GM19099 (cell line): ENCODE measurements around the gene LMX1A.

Experiments
- POLR2A ChIP-seq: IDR thresholded peaks from 3 replicates; pipeline ENCODE4 v1.6.1; 2011; ENCODE audit warnings: low read depth; ENCODE audit not compliant: insufficient read length; ENCODE audit errors: extremely low read depth

The LMX1A gene

DNA sequence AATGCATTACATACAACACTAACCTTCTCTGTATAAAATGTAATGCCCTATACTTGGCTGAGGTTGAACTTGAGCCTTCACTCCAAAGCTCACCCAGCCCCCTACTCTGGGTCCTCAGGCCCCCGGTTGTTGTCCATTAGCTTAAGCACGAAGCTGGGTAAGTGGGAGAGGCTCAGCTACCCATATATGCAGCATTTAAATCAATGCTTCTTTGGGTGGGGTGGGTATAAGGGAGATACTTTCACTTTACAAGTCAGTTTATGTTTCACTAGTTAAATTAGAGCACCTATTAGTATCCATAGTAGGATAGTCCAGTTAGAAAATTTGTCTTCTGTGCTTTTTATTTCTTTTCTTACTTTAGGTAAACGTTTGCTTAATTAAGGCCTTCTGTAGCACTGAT, 151.4 kb downstream of the LMX1A start:
- TF ChIP-seq POLR2A: no peak

DNA sequence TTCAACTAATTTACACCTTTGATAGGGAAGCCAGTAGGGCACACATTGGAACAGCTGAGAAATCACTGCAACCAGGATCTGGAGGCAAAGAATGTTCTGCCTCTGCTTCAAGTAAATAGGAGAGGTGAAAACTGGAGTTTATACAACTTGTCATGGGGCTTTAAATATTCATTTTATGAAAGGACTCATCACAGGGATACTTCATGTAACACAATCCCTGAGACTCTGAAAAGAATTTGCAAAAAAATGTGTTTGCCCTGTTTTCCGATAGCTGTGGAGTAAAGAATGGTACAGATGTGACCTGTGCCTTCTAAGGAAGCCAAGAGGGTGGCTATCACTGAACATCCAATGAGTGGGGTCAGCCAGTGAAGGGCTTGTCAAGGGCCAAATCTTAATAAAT, 152.0 kb downstream of the LMX1A start:
- TF ChIP-seq POLR2A: no peak

DNA sequence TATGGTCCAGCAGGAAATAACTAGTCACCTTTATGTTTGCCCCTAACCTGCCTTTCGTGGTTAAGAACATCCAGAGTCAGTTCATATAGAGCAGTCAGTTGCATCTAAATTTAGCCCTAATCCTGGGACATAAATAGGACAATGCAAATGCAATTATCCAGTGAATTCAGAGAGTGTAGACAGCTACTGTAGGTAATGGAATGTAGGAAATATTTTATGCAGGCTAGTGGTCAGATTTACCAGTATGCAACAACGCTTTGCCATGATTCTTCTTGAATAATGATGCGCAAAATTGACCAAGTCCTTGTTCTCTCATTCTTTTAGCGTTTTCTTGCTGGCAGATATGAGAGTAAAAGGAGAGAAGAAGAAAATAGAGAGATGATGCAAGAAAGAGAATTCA, 165.4 kb downstream of the LMX1A start:
- no peak for TF ChIP-seq POLR2A

DNA sequence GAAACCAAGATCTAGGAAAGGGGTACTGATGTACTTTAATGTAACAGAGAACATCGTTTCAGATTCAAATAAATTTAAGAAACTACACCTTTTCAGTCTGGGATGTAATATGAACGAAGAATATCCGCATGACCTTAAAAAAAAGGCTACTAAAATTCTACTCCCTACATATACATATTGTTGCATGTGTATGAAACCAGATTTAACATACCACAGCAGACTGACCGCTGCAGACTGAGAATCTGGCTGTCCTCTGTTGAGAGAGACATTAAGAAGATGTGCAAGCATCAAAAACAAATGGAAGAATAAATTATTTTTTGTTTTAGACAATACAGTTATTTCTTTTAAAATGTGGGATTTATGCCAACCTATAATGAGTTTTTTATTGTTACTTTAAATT, 166.6 kb downstream of the LMX1A start:
- TF ChIP-seq POLR2A: no peak

DNA sequence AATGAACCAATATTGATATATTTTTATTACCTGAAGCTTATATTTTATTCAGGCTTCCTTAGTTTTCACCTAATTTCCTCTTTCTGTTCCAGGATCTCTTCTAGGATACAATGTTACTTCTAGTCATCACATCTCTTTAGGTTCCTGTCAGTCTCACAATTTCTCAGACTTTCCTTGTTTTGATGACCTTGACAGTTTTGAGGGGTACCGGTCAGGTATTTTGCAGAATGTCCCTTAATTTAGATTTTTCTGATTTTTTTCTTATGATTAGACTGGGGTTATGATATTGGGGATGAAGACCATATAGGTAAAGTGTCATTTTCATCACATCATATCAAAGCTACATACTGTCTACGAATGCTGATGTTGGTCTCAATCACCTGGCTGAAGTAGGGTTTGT, 167.5 kb downstream of the LMX1A start:
- no peak for TF ChIP-seq POLR2A

DNA sequence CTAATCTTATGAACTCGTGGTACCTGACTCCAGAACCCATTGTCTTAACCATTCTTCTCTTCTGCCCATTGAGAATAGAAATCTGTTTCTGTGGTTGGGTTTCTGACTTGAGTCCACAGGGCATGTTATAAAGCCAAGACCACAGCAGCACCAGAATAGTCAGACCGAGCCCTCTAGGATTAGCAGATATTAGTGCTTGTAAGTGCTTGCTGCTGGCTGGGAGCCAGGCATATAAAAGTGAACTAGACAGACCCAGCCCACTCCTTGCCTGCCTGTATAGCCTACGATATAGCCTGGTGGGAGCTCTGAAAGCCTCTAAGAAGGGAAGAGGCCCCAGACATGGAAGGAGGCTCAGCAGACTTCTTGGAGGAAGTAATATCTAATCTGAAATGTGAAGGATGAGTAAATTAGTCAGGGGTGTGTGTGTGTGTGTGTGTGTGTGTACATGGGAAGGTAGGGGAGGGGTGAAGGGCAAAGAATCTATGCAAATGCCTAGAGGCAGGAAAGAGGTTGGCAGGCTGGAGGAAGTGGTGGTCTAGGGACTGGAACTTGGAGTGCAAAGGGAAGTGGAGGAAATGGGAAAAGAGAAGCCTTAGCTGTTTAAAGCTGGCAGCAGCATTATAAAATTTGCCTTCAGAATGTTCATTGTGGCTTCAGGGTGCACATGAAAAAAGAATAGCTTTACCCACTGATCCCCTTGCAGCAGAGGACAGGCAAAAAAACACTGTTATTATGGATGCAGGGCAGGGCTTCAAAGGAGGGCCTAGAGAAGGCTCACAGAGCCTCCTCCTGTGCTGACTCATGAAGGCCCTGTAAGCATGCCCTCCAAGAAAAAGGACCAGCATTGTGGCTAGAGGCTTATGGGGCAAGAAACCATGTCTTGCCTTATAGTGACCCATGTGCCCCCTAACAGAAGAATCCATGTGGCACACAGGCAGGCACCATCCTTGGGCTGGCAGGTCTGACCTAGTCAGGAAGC, 169.2 kb downstream of the LMX1A start:
- TF ChIP-seq POLR2A: no peak

DNA sequence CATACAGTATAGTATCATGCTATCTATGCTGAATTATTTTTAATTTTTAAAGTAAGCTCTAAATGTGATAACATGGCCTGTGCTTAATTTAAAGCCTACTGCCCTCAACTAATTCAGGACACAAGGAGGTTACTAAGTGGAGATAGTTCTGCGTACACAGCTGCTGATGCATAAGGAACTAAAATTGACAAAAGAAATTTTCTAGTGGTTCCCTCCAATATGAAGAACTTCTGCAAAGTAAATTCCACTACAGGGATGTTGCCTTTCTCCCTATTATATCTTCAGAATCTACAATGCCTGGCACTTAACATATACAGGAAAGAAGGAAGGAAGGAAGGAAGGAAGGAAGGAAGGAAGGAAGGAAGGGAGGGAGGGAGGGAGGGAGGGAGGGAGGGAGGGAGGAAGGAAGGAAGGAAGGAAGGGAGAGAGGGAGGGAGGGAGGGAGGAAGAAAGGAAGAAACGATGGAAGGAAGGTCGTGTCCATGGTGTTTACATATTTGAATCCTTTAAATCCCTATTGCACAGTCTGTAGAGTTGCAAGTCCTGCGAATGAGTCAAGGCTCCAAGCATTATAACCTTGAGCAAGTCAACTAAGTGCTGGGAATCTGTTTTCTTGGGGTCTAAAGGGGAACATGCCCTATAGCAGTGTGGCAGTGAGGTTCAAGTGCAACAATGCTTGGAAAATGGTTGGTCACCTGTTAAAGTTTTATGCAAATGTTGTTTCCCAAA, 171.2 kb downstream of the LMX1A start:
- no peak for TF ChIP-seq POLR2A

DNA sequence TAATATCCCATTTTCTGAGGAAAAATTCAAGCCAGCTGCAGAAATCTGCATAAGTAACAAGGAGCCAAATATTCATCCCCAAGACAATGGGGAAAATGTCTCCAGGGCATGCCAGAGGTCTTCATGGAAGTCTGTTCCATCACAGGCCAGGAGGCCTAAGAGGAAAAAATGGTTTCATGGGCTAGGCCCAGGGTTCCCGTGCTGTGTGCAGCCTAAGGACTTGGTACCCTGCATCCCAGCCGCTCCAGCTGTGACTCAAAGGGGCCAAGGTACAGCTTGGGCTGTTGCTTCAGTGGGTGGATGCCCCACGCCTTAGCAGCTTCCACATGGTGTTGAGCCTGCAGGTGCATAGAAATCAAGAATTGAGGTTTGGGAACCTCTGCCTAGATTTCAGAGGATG, 173.5 kb downstream of the LMX1A start:
- no peak for TF ChIP-seq POLR2A

DNA sequence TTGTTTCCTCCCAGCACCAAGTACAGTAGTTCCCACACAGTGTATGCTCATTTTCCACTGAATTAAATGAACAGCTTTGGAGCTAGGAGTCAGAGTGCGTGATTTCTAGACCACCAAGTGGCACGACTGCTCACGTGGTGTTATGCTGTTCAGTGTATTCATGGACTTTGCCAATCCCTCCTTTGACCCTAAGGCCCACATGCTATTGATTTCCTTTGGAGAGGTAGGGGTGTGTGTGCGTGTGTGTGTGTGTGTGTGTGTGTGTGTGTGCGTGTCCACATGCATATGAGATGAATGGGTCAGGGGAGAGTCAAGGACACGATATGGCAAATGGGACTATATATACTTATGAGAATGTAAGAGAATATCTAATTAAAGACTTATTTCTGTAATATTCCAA, 177.2 kb downstream of the LMX1A start:
- no peak for TF ChIP-seq POLR2A

DNA sequence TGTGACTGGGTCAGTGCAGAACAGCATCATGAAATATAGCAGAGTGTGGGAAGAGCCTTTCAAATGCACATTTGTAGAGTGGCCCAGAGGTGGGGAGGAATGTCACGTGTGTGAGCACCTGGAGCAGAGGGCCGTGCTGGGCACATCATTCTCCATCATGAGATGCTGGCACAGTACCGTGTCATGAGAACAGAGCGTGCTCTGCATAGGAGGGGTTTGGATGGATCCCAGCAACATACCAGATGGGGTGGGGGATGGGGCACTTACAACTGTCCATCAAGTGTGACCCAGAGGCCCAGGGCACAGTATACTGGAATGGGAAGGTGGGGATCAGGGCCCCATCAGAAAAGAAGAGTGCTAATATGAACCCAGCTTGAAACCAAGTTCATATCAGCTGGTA, 182.0 kb downstream of the LMX1A start:
- no peak for TF ChIP-seq POLR2A

DNA sequence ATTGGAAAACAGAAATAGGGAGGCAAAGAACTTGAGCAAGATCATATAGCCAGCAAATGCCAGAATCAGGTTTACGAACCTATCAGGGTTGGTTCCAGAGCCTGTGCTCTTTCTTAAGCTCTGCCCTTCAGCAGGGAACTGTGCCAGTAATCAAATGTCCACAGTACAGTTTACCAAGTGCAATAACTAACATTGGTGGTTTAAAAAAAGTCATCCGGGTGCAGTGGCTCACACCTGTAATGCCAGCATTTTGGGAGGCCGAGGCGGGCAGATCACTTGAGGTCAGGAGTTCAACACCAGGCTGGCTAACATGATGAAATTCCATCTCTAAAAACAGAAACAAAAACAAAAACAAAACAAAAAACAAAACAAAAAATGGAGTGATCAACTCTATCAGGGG, 182.7 kb downstream of the LMX1A start:
- TF ChIP-seq POLR2A: no peak

DNA sequence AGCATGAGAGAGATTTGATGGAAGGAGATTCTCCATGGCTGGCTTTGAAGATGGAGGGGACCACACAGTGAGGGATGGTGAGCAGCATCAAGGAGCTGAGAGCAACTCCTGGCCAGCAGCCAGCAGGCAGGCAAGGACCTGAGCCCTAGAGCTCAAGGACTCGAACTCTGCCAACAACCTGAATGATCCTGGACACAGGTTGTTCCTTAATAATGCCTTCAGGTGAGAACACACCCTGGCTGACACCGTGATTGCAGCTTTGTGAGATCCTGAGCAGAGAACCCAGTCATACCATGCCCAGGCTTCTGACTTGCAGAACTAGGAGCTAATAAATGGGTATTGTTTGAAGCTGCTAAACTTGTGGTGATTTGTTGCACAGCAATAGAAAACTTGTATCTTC, 183.1 kb downstream of the LMX1A start:
- TF ChIP-seq POLR2A: no peak

DNA sequence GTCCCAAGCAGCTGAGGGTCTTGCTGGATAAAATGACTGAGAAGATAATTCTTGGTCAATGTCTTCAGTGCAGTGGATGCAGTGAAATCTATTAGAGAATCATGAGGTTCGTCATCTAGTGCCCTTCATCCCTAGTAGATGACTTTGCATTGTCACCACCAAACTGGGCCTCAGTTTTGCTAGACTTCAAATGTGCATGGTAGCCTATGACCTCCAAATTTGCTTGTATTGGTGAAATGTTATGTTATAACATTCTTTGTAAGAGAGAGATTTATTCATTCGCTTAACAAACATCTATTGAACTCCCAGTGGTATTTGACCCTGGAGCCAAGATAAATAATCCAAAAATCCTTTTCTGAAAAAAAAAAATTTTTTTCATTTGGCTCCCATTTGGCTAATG, 183.8 kb downstream of the LMX1A start:
- no peak for TF ChIP-seq POLR2A

DNA sequence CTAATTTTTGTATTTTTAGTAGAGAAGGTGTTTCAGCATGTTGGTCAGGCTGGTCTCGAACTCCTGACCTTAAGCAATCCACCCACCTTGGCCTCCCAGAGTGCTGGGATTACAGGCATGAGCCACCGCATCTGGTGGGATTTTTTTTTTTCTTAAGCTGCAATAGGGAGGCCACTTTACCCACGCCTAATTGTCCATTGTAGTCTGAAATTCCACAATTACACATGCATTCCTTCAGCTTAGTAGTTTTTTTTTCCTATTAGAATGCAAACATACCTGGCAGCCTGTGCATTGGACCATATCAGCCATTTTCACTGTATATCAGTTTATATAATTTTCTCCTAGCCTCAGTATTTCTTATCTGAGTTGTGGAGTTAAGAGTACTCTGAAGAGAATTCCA, 186.8 kb downstream of the LMX1A start:
- no peak for TF ChIP-seq POLR2A

DNA sequence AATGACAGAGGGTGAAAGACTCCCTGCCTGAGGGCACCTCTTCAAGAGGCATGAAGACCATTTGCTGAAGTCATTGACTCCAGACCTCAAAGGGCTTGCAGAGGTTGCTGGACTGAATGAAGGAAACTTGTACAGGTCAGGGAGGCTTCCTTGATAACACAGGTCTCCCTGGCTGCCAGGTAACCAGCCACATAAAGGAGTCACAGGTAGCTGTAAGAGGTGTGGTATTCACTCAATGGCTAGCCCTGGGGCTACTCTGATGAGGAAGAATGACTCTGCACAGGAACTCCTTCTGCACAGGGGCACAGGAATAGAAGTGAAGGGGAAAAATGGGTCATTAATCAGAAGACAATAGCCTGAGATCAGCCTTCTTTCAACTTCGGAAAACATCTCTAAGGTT, 187.5 kb downstream of the LMX1A start:
- no peak for TF ChIP-seq POLR2A

DNA sequence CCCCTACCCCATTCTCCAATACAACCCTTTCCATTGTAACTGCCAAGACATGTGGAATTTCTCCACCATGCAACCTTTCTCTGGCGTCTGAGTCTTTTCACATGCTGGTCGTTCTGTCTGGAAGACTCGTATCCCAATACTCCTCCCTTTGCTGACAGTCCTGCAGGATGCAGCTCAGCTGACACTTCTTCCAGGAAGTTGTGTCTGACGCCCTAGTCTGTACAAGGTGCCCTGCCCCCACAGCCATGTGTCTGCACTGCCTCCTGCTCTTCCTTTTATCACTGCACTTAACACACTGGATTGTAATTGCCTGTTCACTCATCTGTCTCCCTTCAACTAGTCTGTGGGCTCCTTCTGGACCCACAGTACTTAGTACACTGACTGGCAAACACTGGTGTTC, 188.0 kb downstream of the LMX1A start:
- TF ChIP-seq POLR2A: no peak
